Measurements from ENCODE around the gene NDFIP1.

NDFIP1 gene

DNA sequence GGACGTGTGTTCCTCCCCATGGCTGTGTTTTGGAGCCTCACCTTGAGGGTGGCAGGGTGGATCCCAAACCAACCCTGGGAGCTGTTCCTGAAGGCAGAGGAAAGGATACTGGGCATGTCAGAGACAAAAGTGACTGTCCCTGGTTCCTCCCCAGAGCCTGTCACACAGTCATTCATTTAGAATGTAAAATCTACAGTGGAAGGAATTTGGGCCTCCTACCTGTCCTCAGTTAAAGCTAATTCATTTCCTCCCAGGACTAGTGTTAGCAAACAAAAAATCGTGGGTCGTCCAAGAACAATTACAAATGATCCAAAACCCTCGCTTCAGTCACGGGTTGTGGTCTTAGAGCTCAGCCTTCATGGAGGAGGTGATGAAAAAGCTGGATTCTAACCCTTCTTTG lies 83.2 kb downstream of the NDFIP1 start:
- ATAC-seq, result no peak

DNA sequence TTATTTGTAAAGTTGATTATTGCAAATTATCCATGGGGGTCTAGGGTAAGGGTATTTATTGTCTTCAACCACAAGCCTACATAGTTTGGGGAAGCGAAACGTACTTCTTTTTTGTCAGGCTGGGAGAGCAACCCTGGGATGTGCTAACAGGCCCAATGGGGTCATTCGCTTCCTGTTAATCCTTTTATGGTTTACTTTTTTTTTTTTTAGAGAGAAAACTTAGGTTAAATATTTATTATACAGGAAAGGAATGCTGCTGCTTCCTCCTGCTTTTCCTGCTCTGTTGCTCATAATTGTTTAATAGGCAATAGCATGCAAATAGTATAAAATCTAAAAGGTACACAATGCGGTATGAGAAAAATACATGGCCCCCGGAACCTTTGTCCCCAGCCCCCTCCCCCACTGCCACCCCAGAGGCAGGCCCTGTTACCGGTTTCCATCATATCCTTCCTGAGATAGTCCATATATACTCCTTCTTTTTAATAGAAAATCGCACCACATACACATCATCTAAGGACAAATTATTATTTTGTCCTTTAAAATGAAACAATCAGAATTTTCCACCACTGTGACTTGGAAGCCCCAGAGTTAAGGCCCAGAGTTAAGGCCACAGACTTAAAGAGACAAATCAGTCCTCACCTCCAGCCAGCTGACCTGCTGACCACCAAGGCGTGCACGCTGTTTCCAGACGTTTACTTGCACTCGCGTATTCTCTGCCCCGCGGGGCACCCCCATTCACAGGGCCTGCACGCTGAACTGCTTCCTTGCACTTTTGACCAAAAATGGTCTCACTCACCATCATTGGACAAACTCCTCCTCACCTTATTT lies 83.9 kb downstream of the NDFIP1 start:
- ATAC-seq, result no peak

DNA sequence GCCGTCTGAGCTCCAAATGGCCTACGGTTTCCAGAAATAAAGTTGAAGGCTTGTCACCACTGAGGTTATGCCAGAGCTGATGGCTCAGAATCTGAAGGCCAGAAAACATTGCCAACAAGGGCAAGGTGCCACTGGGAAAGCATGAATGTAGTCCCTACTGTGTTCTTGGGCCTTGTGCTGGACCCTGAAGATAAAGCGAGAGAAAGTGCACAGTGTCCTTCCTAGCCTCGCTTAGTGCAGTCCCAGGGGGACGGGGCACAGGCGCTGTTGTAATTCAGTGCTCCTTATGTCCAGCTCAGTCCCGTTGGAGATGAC lies 84.5 kb downstream of the NDFIP1 start:
- ATAC-seq, result no peak

DNA sequence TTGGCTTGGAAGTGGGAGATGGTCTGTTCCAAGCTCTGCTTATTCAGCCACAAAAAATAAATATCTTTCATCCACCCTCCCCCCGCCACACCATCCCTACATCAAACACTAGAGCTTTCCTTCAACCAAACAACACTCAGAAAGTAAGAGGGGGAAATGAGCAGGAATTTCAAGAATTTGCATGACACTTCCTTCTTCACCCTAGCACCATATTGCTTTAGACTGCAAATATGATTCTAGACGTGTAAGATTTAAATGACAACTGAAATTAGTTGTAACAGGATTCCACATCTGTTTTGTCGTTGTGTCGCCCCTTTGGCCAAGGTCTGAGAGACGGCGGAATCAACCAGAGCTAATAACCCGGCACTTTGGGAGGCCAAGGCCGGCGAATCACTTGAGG lies 88.5 kb downstream of the NDFIP1 start:
- ATAC-seq, result no peak

DNA sequence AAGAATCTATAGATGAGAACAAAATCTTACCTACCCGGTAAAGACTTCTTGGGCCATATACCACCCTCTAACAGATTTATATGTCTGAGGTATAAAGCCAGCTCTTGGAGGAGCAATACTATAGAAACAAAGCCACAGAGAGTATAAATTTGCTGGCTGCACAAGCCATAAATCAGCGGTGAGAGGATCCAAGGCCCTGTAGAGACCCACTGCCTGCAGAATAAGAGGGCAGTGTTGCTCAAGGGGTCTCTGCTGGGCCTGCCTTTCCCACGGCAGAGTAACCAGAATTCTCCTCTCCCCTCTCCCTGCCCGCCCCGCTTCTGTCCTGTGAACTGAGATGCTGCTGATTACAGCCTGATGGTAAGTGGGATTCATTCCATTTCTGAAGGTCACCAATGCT lies 89.2 kb downstream of the NDFIP1 start:
- no peak for ATAC-seq

DNA sequence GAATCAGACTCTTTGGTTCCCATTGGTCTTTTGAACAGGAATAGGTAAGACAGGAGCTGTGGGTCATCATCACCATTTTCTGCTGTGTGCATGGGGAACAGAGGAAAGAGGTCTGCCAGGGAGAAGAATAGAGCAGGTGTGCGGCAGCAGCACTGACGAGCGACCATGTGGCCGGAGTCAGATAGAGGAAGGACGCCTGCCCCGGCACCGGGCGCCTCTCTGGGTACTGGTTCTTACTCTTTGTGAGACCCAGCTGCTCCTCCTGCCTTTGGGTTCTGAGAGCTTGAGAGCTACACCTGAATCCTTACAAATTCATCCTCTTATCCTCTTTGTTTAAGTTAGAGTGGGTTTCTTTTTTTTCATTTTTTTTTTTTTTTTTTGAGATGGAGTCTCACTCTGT lies 90.8 kb downstream of the NDFIP1 start:
- no peak for ATAC-seq

DNA sequence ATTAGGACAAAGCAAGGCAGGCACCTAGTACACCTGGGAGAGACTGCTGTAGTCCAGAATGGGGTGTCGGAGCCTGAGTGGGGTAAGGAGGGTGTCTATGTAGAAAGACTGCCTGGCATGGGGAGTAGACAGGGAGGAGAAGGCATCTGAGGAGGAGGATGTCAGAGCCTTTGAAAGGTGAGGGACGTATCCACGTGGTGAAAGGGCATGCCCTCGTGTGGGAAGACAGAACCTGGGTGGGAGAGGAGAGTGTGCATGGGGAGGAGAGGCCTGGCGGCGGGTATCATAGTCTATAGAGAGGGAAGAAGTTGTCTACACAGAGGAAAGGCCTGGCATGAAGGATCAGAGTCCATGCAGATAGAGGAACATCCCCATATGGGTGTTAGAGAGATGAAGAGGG lies 91.8 kb downstream of the NDFIP1 start:
- no peak for ATAC-seq

DNA sequence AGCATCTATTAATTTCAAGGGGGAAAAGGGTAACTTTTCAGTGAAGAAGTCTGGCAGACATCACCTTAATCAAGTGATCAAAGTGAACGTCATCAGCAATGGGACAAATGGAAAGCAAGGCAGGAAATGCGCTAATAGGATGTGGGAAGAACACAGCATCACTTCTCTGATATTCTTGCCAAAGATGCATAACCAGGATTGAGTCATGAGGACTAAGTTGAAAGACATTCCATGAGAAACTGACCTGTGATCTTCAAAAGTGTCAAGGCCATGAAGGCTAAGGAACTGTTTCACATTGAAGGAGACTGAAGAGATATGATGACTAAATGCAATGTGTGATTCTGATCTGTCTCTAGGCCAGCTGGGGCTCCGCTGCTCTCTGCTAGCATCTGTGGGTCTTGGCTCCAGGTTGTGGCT lies 92.9 kb downstream of the NDFIP1 start:
- ATAC-seq, result no peak

DNA sequence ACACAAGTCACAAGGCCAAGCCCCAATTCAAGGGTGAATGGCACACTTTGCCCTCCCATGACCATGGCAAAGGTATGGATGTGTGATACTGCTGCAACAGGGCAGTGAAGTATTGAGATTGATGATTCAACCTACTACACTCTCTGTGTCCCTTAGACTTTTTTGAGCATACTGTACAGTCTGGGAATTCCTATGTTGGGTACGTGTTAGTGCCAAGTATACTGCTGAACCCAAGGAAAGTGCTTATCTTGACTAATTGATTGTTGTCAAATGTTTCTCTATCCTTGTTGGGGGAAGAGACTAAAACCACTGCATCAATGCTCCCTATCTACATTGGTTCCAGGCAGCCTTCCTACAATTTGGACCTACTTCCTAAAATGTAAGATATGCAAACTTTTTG lies 93.7 kb downstream of the NDFIP1 start:
- ATAC-seq, result no peak

Data from activated CD4-positive, CD25-positive, alpha-beta regulatory T cell treated with anti-CD3 and anti-CD28 coated beads, Interleukin-2, amount 50 U/mL, for 24 hours (primary cell).